Fibroblast of mammary gland (primary cell): Measurements from ENCODE around the gene C5.

ENCODE experiments used
- DNase-seq: peaks from one replicate; pipeline ENCODE4 v3.0.0-alpha.2; 2010; ENCODE audit warnings: low read depth
- H3K4me3 ChIP-seq: 2 replicates; pipeline ENCODE4 v1.5.1; 2011; ENCODE audit warnings: low read depth, mild to moderate bottlenecking, low read length, moderate library complexity; ENCODE audit not compliant: control insufficient read depth
- TF ChIP-seq, protein P1 (sequence below): conservative IDR thresholded peaks from 2 replicates; pipeline ENCODE4 v1.5.1; 2011; ENCODE audit warnings: low read depth, low read length, inconsistent platforms; ENCODE audit not compliant: control insufficient read depth, insufficient read depth

Gene C5

DNA sequence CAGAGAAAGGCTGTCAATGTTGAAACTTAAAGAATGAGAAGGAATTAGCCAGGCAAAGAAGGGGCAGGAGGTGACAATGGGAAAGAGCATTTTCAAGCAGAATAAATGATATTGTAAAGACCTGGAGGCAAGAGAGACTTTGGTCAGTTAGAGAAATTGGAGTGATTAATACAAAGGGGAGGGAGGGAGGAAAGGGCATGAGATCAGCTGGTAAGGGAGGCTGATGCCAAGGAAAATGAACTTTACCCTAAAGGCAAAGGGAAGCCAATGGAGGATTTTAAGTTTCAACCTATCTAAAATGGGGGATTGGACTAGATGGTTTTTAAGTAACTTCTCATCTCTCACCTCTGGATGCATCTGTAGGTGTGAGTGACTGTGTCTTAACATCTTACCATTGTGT lies 23.3 kb downstream of the C5 start:
- H3K4me3 ChIP-seq = no peak overlapping the region
- TF ChIP-seq, protein P1, sequence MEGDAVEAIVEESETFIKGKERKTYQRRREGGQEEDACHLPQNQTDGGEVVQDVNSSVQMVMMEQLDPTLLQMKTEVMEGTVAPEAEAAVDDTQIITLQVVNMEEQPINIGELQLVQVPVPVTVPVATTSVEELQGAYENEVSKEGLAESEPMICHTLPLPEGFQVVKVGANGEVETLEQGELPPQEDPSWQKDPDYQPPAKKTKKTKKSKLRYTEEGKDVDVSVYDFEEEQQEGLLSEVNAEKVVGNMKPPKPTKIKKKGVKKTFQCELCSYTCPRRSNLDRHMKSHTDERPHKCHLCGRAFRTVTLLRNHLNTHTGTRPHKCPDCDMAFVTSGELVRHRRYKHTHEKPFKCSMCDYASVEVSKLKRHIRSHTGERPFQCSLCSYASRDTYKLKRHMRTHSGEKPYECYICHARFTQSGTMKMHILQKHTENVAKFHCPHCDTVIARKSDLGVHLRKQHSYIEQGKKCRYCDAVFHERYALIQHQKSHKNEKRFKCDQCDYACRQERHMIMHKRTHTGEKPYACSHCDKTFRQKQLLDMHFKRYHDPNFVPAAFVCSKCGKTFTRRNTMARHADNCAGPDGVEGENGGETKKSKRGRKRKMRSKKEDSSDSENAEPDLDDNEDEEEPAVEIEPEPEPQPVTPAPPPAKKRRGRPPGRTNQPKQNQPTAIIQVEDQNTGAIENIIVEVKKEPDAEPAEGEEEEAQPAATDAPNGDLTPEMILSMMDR = no peak
- DNase-seq = no peak

DNA sequence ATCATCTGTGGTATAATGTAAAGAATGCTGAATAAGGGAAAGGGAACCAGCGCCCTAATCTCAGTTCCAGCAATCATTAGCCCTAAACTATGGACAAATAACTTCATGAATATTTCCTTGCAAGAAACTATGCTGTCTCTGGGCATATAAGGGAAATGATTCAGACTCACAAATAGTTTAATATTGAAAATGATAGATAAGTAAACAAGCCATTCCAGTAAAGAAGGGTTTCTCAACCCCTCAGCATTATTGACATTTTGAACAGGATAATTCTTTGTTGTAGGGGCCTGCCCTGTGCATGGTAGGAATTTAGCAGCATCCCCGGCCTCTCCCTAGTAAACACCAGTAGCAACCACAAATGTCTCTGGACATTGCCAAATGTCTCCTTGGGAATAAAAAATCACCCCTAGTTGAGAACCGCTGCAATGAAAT lies 23.8 kb downstream of the C5 start:
- DNase-seq = no peak
- TF ChIP-seq, protein P1 = no peak
- H3K4me3 ChIP-seq = no peak overlapping the region

DNA sequence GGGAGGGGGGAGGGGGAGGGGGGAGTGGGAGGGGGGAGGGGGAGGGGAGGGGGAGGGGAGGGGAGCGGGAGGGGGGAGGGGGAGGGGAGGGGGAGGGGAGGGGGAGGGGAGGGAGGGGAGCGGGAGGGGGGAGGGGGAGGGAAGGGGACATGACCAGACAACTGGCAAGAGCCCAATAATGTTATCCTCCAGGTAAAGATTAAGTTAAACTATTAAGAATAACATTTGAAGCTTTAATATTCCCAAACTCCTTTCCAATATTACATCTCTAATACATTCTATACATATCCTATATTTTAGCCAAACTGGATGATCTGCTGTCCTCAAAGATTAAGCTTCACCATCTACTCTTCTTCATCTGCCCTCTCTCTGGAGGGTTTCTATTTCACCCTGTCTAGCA lies 25.8 kb downstream of the C5 start:
- DNase-seq = no peak
- TF ChIP-seq, protein P1 = no peak
- H3K4me3 ChIP-seq = no peak overlapping the region

DNA sequence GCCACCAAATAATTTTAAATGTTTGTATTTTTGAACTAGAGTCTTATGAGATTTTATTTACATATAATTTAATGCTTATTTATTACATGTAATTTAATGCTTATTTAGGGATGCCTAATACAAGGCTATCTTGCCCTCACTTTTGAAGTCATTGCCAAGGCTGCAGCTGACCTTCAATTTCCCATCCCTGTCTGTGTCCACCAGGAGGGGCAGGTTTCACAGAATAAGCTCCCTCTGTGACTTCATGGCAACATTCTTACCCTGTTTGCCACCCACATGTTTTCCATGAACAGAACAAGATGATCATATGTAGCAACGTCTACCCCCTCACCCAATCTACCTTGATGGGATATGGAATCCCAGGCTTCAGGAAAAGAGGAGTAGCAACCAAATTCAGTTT lies 27.0 kb downstream of the C5 start:
- peak; percentile 35 for DNase-seq
- TF ChIP-seq, protein P1 = peak; percentile 29
- no peak overlapping the region for H3K4me3 ChIP-seq

DNA sequence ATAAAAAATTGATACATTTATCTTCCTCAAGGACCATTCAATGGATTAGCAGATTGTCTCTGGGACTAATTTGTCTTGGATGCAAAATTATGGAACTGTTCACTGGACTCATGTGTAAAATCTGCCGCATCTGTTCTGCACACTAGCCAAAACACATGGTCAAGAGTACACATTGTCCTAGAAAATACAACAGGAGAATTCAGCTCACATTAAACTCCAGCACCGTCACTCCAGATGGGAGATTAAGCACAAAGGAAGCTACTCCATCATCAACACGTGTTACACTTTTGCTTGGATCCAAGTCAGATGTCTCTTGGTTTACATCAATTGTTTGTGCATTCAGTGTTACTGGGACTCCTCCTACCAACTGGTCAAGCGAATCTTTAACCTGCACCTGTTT lies 28.8 kb downstream of the C5 start:
- TF ChIP-seq, protein P1 = no peak
- peak; percentile 75 for DNase-seq
- H3K4me3 ChIP-seq = no peak overlapping the region

DNA sequence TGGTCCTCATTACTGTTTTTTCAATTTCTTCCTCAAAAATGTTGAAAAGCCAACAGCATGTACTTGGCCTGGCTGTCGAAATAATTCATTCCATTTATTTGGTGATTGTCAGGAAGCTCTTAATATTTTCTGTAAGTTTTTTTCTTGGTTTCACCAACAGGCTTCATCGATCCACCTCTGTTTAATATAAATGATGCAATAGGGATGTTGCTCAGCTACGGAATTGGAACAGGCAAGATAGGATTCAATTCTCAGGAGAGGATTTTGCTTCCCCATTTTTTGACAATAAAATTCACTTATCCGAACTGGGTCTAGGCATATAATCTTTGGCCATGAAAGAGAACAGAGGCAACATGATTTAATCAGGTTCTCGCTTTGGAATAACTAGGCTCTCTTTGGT lies 30.8 kb downstream of the C5 start:
- TF ChIP-seq, protein P1 = no peak
- DNase-seq = no peak
- H3K4me3 ChIP-seq = no peak overlapping the region

DNA sequence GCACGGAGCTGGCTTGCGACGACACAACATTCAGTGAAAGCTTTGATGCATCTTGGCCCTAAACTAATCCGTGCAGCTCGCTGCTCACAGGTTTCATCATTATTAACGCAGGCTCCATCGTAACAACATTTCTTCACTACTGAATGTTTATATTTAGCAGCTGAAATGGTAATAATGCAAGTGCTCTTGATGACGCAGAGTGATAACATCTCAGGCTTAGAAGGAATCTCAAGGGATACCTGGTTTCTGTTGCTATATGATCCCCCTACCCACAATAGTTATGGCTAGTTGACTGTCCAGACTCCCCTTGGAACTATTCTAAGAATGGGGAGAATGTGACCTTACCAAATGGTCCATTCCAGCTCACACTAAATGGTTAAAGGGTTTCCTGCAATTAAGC lies 36.2 kb downstream of the C5 start:
- TF ChIP-seq, protein P1 = no peak
- DNase-seq = no peak
- H3K4me3 ChIP-seq = no peak overlapping the region
